GM12878 (cell line): ENCODE results near the gene MYH7. TPM values are rescaled to one million over a fixed set of nuclear protein-coding genes. Genes with fewer than 3 reads are reported as not detected.

Source experiments
- ATAC-seq: fragments of 200-7000 bp; cut with Tn5 transposase; 3 replicates; pipeline ENCODE4 v1.9.1; 2020; ENCODE audit warnings: mild to moderate bottlenecking, moderate library complexity
- BruUV-seq: library from RNA; stranded (reverse); fragments of 400-500 nt; replicated peaks from 2 replicates; lab custom pipeline; 2021; lab: Mats Ljungman, UMichigan
- CTCF ChIA-PET: fragments of 300-600 bp; sonication (Branson Sonifier 250); formaldehyde crosslinking; extraction: SDS; loops from one replicate; lab custom pipeline; 2021; ENCODE audit warnings: inconsistent platforms; lab: Yijun Ruan, JAX
- POLR2A ChIA-PET: fragments of 350-600 bp; formaldehyde crosslinking; extraction: SDS; loops from one replicate; lab custom pipeline; 2021; ENCODE audit warnings: inconsistent platforms; lab: Charles Lee
- RAD21 ChIA-PET: fragments of 300-600 bp; sonication (Branson Sonifier 250); formaldehyde crosslinking; loops from one replicate; lab custom pipeline; 2023; ENCODE audit warnings: antibody characterized with exemption; ENCODE audit not compliant: unreplicated experiment; lab: Charles Lee
- SMC1A ChIA-PET: fragments of 300-600 bp; sonication (Branson Sonifier 250); formaldehyde crosslinking; loops from one replicate; lab custom pipeline; 2023; ENCODE audit not compliant: unreplicated experiment, uncharacterized antibody; lab: Charles Lee
- DNase-seq: peaks from one replicate; pipeline ENCODE4 v3.0.0-alpha.2; 2011; ENCODE audit warnings: low read depth, low spot score
- FAIRE-seq: peaks from 3 replicates; lab custom pipeline; 2011; peaks lifted over from hg19 to GRCh38; lab: Jason Lieb, UNC
- H2AFZ ChIP-seq: 2 replicates; pipeline ENCODE4 v1.6.0; 2011; ENCODE audit warnings: low read depth, low read length, control low read depth; ENCODE audit not compliant: control insufficient read depth
- H3K27ac ChIP-seq: 2 replicates; pipeline ENCODE4 v1.5.1; 2011; ENCODE audit warnings: control low read depth; ENCODE audit not compliant: control insufficient read depth, insufficient read depth
- H3K27me3 ChIP-seq, 2 experiments: replicated peaks in 1 of 2; 2 replicates each; pipeline versions ENCODE4 v1.6.0 to v1.6.1; 2011; ENCODE audit warnings: low read length in 1 of 2; ENCODE audit not compliant: control insufficient read depth in 2 of 2, insufficient read depth in 2 of 2
- H3K36me3 ChIP-seq, 2 experiments: 2 replicates each; pipeline ENCODE4 v1.5.1; 2011; ENCODE audit warnings: low read length in 1 of 2; ENCODE audit not compliant: control insufficient read depth in 2 of 2, insufficient read depth in 2 of 2
- H3K4me1 ChIP-seq: 2 replicates; pipeline ENCODE4 v1.6.1; 2011; ENCODE audit warnings: mild to moderate bottlenecking, low read length, moderate library complexity, mixed read lengths; ENCODE audit not compliant: control insufficient read depth, insufficient read depth
- H3K4me2 ChIP-seq: 2 replicates; pipeline ENCODE4 v1.6.0; 2011; ENCODE audit warnings: control low read depth; ENCODE audit not compliant: control insufficient read depth, insufficient read depth
- H3K4me3 ChIP-seq: fragments of 200-600 bp; sonication (generic); 2 replicates; pipeline ENCODE4 v1.5.1; 2016
- H3K79me2 ChIP-seq: 2 replicates; pipeline ENCODE4 v1.6.0; 2011; ENCODE audit warnings: low read length; ENCODE audit not compliant: control insufficient read depth, insufficient read depth
- H3K9ac ChIP-seq: 2 replicates; pipeline ENCODE4 v1.8.0; 2011; ENCODE audit warnings: low read length, control low read depth, mixed read lengths; ENCODE audit not compliant: control insufficient read depth, insufficient read depth
- H3K9me3 ChIP-seq: replicated peaks from 3 replicates; pipeline ENCODE4 v1.5.1; 2011; ENCODE audit warnings: mild to moderate bottlenecking, low read length; ENCODE audit not compliant: control insufficient read depth, insufficient read depth
- H4K20me1 ChIP-seq: 2 replicates; pipeline ENCODE4 v1.6.0; 2011; ENCODE audit not compliant: control insufficient read depth, insufficient read depth
- BRCA1 ChIP-seq: IDR thresholded peaks from 2 replicates; pipeline ENCODE4 v1.6.1; 2011; ENCODE audit warnings: low read depth, low read length, improper control_type of control experiment
- HCFC1 ChIP-seq: fragments of 150-350 bp; IDR thresholded peaks from 2 replicates; pipeline ENCODE4 v1.6.1; 2014; ENCODE audit warnings: low read length
- HDGF ChIP-seq: fragments of 450-650 bp; IDR thresholded peaks from 2 replicates; pipeline ENCODE4 v1.6.1; 2016; ENCODE audit warnings: antibody characterized with exemption
- SMAD5 ChIP-seq: IDR thresholded peaks from 2 replicates; pipeline ENCODE4 v1.6.1; 2016; ENCODE audit warnings: antibody characterized with exemption, low read depth
- WGBS: methylation state at CpG from one replicate; pipeline ENCODE4 v1.1.6; 2016; ENCODE audit warnings: low lambda C conversion rate; ENCODE audit not compliant: insufficient replicate concordance, insufficient coverage; ENCODE audit errors: missing lambda C conversion rate; 5-methylcytosine and 5-hydroxymethylcytosine counted together
- in situ Hi-C: fragments of 300-500 bp; cut with MboI; formaldehyde crosslinking; loops from 9 replicates; pipeline ENCODE4 v1.14.3; 2018; ENCODE audit warnings: mixed read lengths
- intact Hi-C: fragments of 100-400 bp; cut with micrococcal nuclease; formaldehyde crosslinking; loops from one replicate; pipeline ENCODE4 v1.14.2; 2022; ENCODE audit not compliant: unreplicated experiment
- polyA plus RNA-seq, 11 experiments: library from polyadenylated mRNA; depleted of rRNA in 4 of 11; unstranded in 6 of 11; stranded (reverse) in 5 of 11; fragments of >200 nt; fragmentation: Nextera tagmentation in 4 of 11; fragmentation: Illumina TruSeq in 1 of 11; extraction: Ambion mirVana in 4 of 11; extraction: Trizol in 1 of 11; gene quantifications; 1 replicate in 1 of 11; 2 replicates in 10 of 11; pipeline versions ENCODE4 v1.2.1 to v1.2.3, GENCODE V29; 2011 to 2016; ENCODE audit warnings: inconsistent platforms in 2 of 11, missing spikeins in 2 of 11, low read depth in 1 of 11
- total RNA-seq, 4 experiments: library from RNA; depleted of rRNA in 3 of 4; stranded (reverse); fragments of >200 nt in 3 of 4; fragmentation: Illumina TruSeq in 1 of 4; extraction: Trizol in 1 of 4; gene quantifications; 2 replicates each; pipeline versions ENCODE4 v1.2.1 to v1.2.3, GENCODE V29; 2013 to 2021
- TF ChIP-seq, protein P1 (sequence below): fragments of 450-650 bp; IDR thresholded peaks from 2 replicates; pipeline ENCODE4 v1.6.1; 2018; ENCODE audit warnings: borderline replicate concordance, mild to moderate bottlenecking; ENCODE audit not compliant: partially characterized antibody
- TF ChIP-seq, protein P2 (sequence below): IDR thresholded peaks from 2 replicates; pipeline ENCODE4 v1.6.1; 2012; ENCODE audit warnings: mild to moderate bottlenecking, low read depth, low read length
- TF ChIP-seq, protein P3 (sequence below): IDR thresholded peaks from 2 replicates; pipeline ENCODE4 v1.6.1; 2012; ENCODE audit warnings: low read length, inconsistent platforms

Gene MYH7
- total and polyA plus RNA-seq, 10 of the 15 experiments (the other 5 are each of a cell fraction or from before 2014, with no cell fraction given), result 0.04 to 0.10 (median 0.05) TPM; not detected in 4

DNA sequence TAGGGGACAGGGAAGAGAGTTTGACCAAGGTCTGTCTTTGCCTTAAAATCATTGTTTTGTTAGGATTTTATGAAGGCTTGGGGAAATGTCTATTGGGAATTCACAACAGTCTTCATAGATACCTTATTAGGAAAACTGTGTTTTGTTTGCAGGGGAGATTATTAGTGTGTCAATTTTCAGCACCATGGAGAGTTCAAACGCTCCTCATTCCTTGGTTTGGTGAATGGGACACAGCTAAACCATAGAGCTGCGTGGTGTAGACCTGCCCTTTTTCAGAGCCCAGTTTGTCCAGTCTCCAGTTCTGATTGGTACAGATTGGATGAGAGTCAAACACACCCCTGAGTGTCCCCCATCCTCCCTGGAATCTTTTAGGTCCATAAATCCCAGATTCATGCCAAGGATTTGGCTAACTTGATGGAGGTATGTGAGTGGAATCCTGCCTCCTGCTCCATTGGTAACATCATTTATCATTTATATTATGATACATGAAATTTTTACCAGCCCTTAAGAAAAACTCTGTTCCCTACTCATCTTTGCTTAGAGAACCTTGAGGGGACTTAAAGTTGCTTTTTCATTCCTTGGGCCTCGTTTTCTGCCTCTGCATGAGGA lies 46.0 kb upstream of the MYH7 start:
- Histone ChIP-seq H2AFZ (no peak overlapping the region), H3K27ac (no peak overlapping the region), H3K4me3 (no peak overlapping the region), H3K27me3 (no peaks in the 10 kb centered on the region), H3K4me2 (no peak overlapping the region), H3K79me2 (no peaks in the 10 kb centered on the region), H3K36me3 (peaks cover 3 to 22% of the 10 kb centered on the region in 2 experiments), H4K20me1 (no peaks in the 10 kb centered on the region), H3K9me3 (no peaks in the 10 kb centered on the region), H3K4me1 (no peaks in the 10 kb centered on the region), H3K9ac (no peak overlapping the region)
- 68% methylated on average over 3 of the region's 3 CpGs for WGBS
- ChIA-PET CTCF (interaction anchor here (1.0 to 14.1 kb wide), 4 partner anchors 13 to 78 kb away, joined by 3 to 436 read pairs (median 76); partner anchors contain the start of gene THTPA), RAD21 (interaction anchor here (5.8 kb wide), 1 partner anchor 79 kb away, joined by 39 read pairs; no protein-coding TSS in a partner anchor), POLR2A (no interaction called here), SMC1A (interaction anchor here (8.9 kb wide), 1 partner anchor 80 kb away, joined by 124 read pairs; no protein-coding TSS in a partner anchor)
- FAIRE-seq (no peak), ATAC-seq (no peak), DNase-seq (no peak)
- intact Hi-C loops (no loop called here), in situ Hi-C loops (no loop called here)
- no TSS peak for BruUV-seq
- TF ChIP-seq HDGF (no peak), BRCA1 (no peak), HCFC1 (no peak), SMAD5 (no peak)
- TF ChIP-seq, protein P1, sequence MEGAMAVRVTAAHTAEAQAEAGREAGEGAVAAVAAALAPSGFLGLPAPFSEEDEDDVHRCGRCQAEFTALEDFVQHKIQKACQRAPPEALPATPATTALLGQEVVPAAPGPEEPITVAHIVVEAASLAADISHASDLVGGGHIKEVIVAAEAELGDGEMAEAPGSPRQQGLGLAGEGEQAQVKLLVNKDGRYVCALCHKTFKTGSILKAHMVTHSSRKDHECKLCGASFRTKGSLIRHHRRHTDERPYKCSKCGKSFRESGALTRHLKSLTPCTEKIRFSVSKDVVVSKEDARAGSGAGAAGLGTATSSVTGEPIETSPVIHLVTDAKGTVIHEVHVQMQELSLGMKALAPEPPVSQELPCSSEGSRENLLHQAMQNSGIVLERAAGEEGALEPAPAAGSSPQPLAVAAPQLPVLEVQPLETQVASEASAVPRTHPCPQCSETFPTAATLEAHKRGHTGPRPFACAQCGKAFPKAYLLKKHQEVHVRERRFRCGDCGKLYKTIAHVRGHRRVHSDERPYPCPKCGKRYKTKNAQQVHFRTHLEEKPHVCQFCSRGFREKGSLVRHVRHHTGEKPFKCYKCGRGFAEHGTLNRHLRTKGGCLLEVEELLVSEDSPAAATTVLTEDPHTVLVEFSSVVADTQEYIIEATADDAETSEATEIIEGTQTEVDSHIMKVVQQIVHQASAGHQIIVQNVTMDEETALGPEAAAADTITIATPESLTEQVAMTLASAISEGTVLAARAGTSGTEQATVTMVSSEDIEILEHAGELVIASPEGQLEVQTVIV, result no peak
- TF ChIP-seq, protein P2, sequence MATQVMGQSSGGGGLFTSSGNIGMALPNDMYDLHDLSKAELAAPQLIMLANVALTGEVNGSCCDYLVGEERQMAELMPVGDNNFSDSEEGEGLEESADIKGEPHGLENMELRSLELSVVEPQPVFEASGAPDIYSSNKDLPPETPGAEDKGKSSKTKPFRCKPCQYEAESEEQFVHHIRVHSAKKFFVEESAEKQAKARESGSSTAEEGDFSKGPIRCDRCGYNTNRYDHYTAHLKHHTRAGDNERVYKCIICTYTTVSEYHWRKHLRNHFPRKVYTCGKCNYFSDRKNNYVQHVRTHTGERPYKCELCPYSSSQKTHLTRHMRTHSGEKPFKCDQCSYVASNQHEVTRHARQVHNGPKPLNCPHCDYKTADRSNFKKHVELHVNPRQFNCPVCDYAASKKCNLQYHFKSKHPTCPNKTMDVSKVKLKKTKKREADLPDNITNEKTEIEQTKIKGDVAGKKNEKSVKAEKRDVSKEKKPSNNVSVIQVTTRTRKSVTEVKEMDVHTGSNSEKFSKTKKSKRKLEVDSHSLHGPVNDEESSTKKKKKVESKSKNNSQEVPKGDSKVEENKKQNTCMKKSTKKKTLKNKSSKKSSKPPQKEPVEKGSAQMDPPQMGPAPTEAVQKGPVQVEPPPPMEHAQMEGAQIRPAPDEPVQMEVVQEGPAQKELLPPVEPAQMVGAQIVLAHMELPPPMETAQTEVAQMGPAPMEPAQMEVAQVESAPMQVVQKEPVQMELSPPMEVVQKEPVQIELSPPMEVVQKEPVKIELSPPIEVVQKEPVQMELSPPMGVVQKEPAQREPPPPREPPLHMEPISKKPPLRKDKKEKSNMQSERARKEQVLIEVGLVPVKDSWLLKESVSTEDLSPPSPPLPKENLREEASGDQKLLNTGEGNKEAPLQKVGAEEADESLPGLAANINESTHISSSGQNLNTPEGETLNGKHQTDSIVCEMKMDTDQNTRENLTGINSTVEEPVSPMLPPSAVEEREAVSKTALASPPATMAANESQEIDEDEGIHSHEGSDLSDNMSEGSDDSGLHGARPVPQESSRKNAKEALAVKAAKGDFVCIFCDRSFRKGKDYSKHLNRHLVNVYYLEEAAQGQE, result peak; percentile 79
- TF ChIP-seq, protein P3, sequence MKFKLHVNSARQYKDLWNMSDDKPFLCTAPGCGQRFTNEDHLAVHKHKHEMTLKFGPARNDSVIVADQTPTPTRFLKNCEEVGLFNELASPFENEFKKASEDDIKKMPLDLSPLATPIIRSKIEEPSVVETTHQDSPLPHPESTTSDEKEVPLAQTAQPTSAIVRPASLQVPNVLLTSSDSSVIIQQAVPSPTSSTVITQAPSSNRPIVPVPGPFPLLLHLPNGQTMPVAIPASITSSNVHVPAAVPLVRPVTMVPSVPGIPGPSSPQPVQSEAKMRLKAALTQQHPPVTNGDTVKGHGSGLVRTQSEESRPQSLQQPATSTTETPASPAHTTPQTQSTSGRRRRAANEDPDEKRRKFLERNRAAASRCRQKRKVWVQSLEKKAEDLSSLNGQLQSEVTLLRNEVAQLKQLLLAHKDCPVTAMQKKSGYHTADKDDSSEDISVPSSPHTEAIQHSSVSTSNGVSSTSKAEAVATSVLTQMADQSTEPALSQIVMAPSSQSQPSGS, result no peak
